Central memory CD4-positive, alpha-beta T cell (primary cell): Measurements from ENCODE around the gene STUM.

Source experiments
- DNase-seq: peaks from one replicate; pipeline ENCODE4 v3.0.0; 2022

The STUM gene

GRCh38 chr1:226563666-226564065, 15.1 kb downstream of the STUM start:
- no peak for DNase-seq

GRCh38 chr1:226565476-226565875, 16.9 kb downstream of the STUM start:
- no peak for DNase-seq

GRCh38 chr1:226566234-226566633, 17.7 kb downstream of the STUM start:
- DNase-seq, result no peak

- DNase-seq, result no peak
These were observed 18.2 kb downstream of the STUM start for GRCh38 chr1:226566760-226567159.

GRCh38 chr1:226568077-226568831, 19.7 kb downstream of the STUM start:
- no peak for DNase-seq

- DNase-seq, result no peak
These were observed 20.6 kb downstream of the STUM start for GRCh38 chr1:226568975-226569741.

- DNase-seq, result no peak
These were observed 21.4 kb downstream of the STUM start for GRCh38 chr1:226569879-226570547.

- no peak for DNase-seq
These were observed 23.3 kb downstream of the STUM start for GRCh38 chr1:226571893-226572292.

- no peak for DNase-seq
These were observed 23.8 kb downstream of the STUM start for GRCh38 chr1:226572325-226572726.

GRCh38 chr1:226574044-226574443, 25.5 kb downstream of the STUM start:
- DNase-seq, result no peak

GRCh38 chr1:226574591-226575435, 26.2 kb downstream of the STUM start:
- DNase-seq, result no peak

GRCh38 chr1:226575436-226575720, 26.8 kb downstream of the STUM start:
- DNase-seq, result no peak

- no peak for DNase-seq
These were observed 27.3 kb downstream of the STUM start for GRCh38 chr1:226575739-226576378.

GRCh38 chr1:226576601-226577000, 28.0 kb downstream of the STUM start:
- DNase-seq, result no peak

GRCh38 chr1:226577401-226578180, 29.0 kb downstream of the STUM start:
- no peak for DNase-seq

GRCh38 chr1:226578946-226579578, 30.5 kb downstream of the STUM start:
- no peak for DNase-seq

- no peak for DNase-seq
These were observed 31.3 kb downstream of the STUM start for GRCh38 chr1:226579781-226580323.

GRCh38 chr1:226580625-226581270, 32.2 kb downstream of the STUM start:
- DNase-seq, result no peak

- DNase-seq, result no peak
These were observed 33.2 kb downstream of the STUM start for GRCh38 chr1:226581650-226582330.

GRCh38 chr1:226582966-226583365, 34.4 kb downstream of the STUM start:
- no peak for DNase-seq
